HuH-7 (cell line): Measurements from ENCODE around the gene KPNA6.
A peak's percentile ranks its signal among the peaks of the same experiment; 100 is the strongest.
"Not testable (repeated sequence)": the region's sequence is repeated elsewhere in the genome, so short reads cannot be mapped to it uniquely, and the experiment has no call there.

Experiments used
- DNase-seq: peaks from one replicate; pipeline ENCODE4 v3.0.0; 2011; ENCODE audit warnings: low spot score

The KPNA6 gene

GRCh38 chr1:32107742-32108661 lies at the start of gene KPNA6:
Gene KPNA6 (plus strand): TSS chr1:32108056. CDS start chr1:32108131, 75 bp downstream.
- DNase-seq: peak; percentile 64

GRCh38 chr1:32060914-32061313 lies 46.9 kb upstream of the KPNA6 start:
- no peak for DNase-seq

DNA sequence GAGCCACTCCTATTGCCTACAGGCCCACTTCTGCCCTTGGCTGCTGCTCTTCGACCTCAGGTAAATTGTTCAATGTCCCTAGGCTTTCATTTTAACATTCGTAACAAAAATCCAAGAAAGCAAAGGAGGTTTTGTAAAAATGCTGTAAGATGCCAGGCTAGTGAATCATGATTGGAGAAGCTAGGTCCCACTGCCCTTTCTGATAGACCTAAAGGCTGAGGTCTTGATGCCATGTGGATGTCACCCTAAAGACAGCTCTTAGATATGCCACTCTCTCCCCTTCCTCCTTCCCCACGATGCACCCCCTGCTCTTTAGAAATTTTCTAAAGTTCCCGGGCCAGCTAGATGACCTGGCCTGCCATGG lies 45.0 kb upstream of the KPNA6 start:
- no peak for DNase-seq

GRCh38 chr1:32063261-32063681 lies 44.6 kb upstream of the KPNA6 start:
- DNase-seq: peak; percentile 30

DNA sequence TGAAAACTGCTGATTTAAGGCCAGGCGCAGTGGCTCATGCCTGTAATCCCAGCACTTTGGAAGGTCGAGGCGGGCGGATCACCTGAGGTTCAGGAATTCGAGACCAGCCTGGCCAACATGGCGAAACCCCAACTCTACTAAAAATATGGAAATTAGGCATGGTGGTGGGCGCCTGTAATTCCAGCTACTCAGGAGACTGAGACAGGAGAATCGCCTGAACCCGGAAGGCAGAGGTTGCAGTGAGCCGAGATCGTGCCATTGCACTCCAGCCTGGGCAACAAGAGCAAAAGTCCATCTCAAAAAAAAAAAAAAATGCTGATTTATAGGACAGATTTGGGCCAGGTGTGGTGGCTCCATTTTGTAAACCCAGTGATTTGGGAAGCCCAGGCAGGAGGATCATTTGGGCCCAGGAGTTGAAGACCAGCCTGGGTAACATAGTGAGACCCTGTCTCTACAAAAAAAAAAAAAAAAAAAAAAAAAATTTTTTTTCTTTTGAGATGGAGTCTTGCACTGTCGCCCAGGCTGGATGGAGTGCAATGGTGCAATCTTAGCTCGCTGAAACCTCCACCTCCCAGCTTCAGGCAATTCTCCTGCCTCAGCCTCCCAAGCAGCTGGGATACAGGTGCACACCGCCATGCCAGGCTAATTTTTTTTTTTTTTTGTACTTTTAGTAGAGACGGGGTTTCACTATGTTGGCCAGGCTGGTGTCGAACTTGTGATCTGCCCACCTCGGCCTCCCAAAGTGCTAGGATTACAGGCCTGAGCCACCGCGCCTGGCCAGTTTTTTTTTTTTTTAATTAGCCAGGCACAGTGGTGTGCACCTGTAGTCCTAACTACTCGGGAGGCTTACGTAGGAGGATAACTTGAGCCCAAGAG lies 42.0 kb upstream of the KPNA6 start:
- DNase-seq: not testable (repeated sequence)

DNA sequence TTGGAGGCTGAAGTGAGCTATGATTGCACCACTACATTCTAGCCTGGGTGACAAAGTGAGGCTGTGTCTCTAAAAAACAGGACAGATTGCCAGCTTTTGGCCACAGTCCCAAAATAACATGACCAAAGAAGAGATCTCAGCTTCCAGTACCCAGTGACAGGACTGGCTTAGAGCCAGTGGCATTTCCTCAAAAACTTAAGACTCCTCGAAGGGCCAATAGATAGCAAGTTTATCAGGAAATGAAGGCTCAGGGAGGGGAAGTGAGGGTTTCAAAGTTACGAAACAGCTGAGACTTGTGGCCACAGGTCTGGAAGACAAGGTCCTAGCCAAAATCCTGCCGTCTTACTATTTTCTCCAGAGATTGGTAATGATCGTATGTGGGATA lies 41.4 kb upstream of the KPNA6 start:
- DNase-seq: no peak

DNA sequence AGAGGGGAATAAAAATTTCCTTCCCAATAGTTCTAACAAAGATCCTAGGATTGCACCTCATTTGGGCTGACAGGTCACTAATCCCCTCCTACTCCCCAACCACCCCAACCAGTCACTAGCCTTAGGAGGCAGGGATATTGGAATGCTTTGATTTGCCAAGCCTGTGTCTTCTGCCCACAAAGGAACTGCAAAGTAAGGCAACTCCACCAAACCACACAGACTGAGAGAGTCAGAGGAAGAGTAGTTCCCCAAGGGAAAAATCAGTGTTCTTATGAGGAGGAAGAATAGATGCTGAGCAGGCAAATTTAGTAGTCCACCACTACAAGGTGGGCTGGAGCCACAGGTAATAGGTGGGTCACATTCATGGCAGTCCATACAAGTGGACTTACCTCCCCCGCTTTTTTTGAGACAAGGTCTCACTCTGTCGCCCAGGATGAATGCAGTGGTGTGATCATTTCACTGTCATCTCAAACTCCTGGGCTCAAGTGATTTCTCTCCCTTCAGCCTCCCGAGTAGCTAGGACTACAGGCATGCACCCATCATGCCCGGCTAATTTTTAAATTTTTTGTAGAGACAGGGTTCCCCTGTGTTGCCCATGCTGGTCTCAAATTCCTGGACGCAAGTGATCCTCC lies 38.8 kb upstream of the KPNA6 start:
- DNase-seq: no peak

- no peak for DNase-seq
Observed at GRCh38 chr1:32071758-32072621, 35.9 kb upstream of the KPNA6 start.

DNA sequence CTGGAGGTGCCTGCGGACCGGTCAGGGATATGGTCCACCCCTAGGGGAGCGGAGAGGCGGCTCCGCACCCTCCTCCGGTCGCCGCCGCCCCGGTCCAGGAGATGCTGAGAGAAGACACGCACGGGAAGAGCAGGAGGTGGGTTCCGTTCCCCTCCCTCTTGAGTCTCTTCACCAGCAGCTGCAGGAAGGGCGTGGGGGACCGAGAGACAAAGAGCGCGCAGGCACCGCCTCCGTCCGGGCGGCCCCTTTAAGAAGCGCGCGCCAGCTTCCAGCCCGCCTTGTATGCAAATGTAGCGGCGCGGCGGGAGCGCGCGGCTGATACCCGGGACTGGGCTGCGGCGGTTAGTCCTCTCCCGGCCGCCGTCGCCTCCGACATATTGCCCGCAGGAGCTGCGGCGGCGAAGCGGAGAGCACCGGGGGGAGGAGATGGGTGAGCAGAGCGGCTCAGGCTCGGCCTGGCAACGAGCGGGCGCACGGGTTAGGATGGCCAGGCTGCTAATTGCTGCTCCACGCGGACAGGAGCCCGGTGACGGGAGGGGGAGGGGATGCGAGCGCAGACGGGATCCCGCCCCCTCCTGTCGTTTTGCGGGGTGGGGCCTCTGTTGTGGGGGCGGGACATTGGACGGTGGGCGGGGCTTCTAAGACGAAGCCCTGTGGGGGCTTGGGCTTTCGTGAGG lies 35.1 kb upstream of the KPNA6 start, which contains the start of gene TMEM39B:
TMEM39B (plus strand) TSS at position 318 of the 677 bp plus-strand sequence; CDS start at position 427, 109 bp downstream.
- DNase-seq: peak; percentile 85

DNA sequence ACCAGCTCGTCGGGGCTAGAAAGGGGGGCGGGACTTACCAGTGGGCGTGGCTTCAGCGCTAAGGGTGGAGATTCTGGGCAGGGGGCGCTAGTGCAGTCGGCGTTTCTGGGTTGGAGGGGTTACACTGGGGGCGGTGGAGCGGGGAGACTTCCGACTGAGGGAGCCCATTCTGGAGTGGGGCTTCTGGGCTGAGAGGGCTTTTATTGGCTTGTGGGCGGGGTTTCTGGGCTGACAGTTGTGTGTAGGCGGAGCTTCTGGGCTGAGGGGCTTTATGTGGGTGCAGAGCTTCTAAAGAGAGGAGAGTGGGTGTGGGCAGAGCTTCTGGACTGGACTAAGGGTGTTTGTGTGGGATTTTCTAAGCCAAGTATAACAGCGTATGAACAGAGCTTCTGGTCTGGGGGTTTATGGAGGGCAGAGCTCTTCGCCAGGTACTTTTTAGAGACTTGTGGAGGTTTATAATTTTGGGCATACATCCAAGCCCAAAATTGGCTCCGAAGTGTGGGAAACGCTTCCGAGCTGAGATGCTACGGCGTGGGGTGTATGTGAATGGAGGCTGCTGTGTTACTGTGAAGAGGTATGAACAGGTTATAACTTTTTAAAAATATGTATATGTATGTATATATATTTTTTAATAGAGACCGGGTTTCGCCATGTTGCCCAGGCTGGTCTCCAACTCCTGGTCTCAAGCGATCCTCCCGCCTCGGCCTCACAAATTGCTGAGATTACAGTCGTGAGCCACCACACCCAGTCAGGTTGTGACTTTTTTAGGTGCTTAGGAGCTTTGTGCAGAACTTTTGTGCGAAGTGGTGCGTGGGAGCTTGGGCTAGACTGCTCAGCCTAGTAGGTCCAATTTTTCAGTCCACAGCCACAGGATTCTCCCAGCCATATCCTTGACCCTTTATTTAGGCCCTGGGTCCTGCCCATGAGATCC lies 34.3 kb upstream of the KPNA6 start:
- no peak for DNase-seq

GRCh38 chr1:32074841-32075240 lies 33.0 kb upstream of the KPNA6 start:
- DNase-seq: no peak

DNA sequence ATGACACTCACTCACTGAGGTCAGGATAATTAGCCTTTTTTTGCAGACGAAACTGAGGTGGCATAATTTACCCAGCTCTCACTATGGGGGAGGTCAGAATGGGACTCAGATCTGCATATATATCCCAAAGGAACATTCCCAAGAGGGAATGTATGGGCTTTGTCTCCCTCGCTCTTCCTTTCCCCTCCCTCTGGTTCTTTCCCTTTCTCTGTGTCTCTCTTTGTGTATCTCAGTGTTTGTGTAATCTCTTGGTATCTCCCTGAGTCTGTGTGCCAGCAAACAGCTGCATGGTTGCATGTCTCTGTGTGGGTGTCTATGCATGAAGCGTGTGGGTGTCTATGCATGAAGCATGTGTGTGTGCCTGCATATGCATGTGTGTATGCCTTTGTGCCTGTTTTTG lies 30.4 kb upstream of the KPNA6 start:
- no peak for DNase-seq

- DNase-seq: no peak
Observed at GRCh38 chr1:32082022-32082421, 25.8 kb upstream of the KPNA6 start.

DNA sequence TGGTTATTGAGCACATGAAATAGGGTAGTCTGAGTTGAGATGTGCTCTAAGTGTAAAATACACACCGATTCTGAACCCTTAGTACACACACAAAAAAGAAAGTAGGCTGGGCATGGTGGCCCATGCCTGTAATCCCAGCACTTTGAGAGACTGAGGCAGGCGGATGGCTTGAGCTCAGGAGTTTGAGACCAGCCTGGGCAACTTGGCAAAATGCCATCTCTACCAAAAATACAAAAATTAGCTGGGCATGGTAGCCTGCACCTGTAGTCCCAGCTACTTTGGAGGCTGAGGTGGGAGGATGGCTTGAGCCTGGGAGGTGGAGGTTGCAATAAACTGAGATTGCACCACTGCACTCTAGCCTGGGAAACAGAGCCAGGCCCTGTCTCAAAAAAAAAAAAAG lies 21.5 kb upstream of the KPNA6 start:
- DNase-seq: not testable (repeated sequence)

DNA sequence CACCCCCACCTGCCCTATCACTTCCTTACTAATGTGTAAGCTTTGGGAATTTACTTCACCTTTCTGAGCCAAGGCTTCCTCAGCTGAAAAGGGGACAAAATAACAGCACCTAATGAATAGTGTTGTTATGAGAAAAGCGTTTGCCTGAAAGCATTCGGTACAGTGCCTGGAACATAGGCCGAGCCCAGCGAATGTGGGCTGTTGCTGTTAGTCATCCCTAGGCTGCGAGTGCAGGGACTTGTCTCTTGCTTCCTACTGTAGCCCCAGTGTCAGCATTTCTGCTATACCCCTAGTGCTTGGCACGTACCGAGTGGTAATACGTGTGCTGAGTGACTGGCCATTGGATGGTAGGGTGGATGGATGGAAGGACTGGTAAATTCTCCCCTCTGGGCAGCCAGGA lies 16.7 kb upstream of the KPNA6 start:
- no peak for DNase-seq

DNA sequence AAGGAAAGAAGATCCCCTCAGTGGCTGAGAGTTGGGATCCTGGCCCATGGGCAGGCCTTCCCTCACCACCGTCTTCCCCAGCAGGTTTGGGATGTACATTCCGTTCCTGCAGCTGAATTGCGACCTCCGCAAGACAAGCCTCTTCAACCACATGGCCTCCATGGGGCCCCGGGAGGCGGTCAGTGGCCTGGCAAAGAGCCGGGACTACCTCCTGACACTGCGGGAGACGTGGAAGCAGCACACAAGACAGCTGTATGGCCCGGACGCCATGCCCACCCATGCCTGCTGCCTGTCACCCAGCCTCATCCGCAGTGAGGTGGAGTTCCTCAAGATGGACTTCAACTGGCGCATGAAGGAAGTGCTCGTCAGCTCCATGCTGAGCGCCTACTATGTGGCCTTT lies 16.3 kb upstream of the KPNA6 start:
- no peak for DNase-seq

DNA sequence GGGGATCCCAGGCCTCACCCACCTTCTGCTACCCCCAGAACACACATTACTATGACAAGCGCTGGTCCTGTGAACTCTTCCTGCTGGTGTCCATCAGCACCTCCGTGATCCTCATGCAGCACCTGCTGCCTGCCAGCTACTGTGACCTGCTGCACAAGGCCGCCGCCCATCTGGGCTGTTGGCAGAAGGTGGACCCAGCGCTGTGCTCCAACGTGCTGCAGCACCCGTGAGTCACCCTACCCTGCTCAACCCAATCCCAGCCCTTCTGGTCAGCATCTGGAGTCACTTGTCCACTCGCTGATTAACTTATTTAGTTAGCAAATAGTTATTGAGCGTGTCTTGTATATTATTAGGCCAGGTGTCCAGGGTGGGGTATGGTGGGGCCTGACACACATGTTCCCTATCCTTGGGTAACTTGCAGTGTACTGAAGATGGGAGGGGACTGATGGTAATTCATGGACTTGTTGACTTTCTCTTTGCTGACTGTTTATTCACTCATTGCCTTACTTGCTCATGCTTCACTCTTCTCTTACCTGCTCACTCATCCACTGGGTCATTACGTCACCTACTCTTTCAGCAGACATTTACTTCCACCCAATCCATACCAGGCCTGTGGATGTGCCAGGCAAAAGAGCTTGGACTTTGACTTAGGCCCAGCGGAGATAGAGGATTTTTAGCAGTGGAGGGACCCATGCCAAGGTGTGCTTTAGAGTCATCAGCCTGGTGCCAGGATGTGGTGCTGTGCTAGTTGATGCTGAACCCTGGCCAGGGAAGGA lies 12.9 kb upstream of the KPNA6 start:
- DNase-seq: no peak

DNA sequence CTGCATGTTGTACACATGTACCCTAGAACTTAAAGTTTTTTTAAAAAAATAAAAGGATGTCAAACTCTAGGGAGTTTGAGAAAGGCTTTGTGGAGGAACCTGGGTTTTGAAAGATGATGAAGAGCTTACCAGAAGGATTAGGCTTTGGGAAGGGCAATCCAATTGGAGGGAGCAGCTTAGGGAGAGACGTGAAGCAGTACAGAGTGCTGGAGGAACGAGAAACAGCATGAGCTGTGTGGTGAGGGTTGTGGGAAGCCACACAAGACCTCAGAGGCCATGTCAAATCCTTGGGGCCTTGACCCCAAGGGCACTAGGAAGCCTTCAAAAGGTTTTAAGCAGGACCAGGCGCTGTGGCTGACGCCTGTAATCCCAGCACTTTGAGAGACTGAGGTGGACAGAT lies 8.4 kb upstream of the KPNA6 start:
- no peak for DNase-seq

DNA sequence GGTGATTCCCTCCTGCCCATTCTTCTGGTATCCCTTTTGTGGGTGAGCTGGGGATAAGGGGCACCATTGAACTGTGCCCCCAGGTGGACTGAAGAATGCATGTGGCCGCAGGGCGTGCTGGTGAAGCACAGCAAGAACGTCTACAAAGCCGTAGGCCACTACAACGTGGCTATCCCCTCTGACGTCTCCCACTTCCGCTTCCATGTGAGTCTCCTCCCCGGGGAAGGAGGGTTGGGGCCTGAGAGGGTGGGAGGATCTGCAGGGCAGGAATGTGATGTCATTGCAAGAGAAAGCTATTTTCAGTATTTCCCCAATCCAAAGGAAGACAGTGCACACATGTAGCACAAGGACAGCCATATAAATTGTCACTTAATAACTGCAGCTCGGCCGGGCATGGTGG lies 7.5 kb upstream of the KPNA6 start:
- no peak for DNase-seq
